ENCODE data around the gene SUFU. TPM values are rescaled to one million over a fixed set of nuclear protein-coding genes. Genes with fewer than 3 reads are reported as not detected.

Gene SUFU
- total RNA-seq, 1 donor from 2014 or later, result 29.4 TPM

DNA sequence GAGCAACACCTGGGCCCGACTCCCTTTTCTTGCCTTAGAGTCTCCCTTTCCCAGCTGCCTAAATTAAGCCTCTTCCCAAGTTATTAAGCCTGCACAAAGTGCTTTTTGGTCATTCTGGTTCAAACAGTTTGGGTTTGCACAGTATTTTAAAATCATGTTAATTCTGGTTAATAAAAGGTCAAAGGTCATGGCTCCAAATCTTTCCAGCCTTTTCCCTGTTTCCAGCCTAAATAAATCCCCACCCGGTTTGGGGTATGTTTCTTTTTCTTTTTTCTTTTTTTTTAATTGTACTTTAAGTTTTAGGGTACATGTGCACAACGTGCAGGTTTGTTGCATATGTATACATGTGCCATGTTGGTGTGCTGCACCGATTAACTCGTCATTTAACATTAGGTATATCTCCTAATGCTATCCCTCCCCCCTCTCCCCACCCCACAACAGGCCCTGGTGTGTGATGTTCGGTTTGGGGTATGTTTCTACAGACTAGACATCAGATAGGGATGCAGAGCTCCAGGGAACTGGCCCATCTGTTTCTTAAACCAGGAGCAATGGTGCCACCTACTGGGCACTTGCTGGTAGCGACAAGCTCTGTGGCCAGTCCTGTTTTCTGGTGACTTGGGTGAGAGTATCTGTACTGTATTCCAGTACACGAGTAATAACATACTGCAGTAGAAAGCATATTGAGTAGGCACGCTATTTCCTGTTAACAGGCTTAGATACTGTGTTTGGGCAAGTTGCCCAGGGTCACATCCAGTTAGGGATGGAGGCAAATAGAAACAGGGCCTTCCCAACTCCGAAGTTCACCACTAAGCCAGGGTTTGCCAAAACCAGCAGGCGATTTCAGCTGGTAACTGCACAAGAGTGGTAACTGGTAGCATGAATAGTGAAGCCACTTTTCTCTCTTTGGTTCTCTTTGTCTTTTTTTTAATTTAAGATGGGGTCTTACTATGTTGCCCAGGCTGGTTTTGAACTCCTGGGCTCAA, 80.0 kb downstream of the SUFU start:
- Mint-ChIP-seq H3K27me3 (no peaks in the 10 kb centered on the region), H3K9me3 (no peaks in the 10 kb centered on the region), H3K27ac (peak overlapping the region; percentile 73), H3K4me3 (peak overlapping the region; percentile 41), H3K4me1 (ENCODE audit: unreplicated experiment) (peaks cover 24% of the 10 kb centered on the region), H3K36me3 (peaks cover 4% of the 10 kb centered on the region)
- TF ChIP-seq, protein P1, sequence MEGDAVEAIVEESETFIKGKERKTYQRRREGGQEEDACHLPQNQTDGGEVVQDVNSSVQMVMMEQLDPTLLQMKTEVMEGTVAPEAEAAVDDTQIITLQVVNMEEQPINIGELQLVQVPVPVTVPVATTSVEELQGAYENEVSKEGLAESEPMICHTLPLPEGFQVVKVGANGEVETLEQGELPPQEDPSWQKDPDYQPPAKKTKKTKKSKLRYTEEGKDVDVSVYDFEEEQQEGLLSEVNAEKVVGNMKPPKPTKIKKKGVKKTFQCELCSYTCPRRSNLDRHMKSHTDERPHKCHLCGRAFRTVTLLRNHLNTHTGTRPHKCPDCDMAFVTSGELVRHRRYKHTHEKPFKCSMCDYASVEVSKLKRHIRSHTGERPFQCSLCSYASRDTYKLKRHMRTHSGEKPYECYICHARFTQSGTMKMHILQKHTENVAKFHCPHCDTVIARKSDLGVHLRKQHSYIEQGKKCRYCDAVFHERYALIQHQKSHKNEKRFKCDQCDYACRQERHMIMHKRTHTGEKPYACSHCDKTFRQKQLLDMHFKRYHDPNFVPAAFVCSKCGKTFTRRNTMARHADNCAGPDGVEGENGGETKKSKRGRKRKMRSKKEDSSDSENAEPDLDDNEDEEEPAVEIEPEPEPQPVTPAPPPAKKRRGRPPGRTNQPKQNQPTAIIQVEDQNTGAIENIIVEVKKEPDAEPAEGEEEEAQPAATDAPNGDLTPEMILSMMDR (conservative IDR thresholded peaks at IDR 0.05), result peak; percentile 95
- peak; percentile 86 for DNase-seq (ENCODE audit: extremely low spot score, unreplicated experiment)

DNA sequence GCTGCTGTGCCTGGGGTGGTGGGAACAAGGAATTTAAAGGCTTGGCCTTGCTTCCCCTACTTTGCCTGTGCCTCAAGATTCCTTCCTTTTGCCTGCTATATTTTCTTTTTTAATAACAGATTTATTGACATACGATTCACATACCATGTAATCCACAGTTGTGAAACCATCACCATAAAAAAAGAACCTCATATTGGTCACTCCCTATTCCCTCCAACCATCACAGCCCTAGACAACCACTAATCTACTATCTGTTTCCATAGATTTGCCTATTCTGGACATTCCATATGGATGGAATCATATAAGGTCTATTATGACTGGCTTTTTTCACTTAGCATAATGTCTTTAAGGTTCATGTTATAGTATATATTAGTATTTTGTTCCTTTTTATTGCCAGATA, 81.3 kb downstream of the SUFU start:
- H3K9me3 Mint-ChIP-seq, result no peaks in the 10 kb centered on the region
- peaks cover 12% of the 10 kb centered on the region for H3K4me1 Mint-ChIP-seq (ENCODE audit: unreplicated experiment)
- H3K36me3 Mint-ChIP-seq, result peaks cover 4% of the 10 kb centered on the region
- no peak overlapping the region for H3K27ac Mint-ChIP-seq
- TF ChIP-seq, protein P1 (conservative IDR thresholded peaks at IDR 0.05), result no peak
- no peak for DNase-seq (ENCODE audit: extremely low spot score, unreplicated experiment)
- no peaks in the 10 kb centered on the region for H3K27me3 Mint-ChIP-seq
- no peak overlapping the region for H3K4me3 Mint-ChIP-seq

DNA sequence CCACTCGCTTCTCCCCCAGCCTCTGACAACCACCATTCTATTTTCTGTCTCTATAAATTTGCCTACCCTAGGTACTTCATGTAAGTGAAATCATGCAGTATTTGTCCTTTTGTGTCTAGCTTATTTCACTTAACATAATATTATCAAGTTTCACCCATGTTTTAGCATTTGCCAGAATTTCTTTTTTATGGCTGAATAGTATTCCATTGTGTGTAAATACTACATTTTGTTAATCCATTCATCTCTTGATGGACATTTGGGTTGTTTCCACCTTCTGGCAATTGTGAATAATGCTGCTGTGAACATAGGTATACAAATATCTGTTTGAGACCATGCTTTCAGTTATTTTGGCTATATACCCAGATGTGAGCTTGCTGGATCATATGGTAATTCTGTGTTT, 83.1 kb downstream of the SUFU start:
- Mint-ChIP-seq H3K27ac (no peak overlapping the region), H3K4me3 (no peak overlapping the region), H3K9me3 (no peaks in the 10 kb centered on the region), H3K36me3 (peaks cover 4% of the 10 kb centered on the region), H3K27me3 (no peaks in the 10 kb centered on the region), H3K4me1 (ENCODE audit: unreplicated experiment) (peaks cover 10% of the 10 kb centered on the region)
- TF ChIP-seq, protein P1 (conservative IDR thresholded peaks at IDR 0.05), result no peak
- DNase-seq (ENCODE audit: extremely low spot score, unreplicated experiment), result no peak

DNA sequence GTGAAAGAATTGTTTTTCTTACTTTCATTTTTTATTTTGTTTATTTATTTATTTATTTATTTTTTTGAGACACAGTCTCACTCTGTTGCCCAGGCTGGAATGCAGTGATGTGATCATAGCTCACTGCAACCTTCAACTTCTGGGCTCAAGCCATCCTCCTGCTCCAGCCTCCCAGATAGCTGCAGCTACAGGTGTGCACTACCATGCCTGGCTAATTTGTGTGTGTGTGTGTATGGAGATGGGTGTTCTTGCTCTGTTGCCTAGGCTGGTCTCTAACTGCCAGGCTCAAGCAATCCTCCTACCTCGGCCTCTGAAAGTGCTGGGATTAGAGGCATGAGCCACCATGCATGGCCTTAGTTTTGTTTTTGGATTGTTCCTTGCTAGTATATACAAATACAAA, 85.1 kb downstream of the SUFU start:
- TF ChIP-seq, protein P1 (conservative IDR thresholded peaks at IDR 0.05), result no peak
- no peaks in the 10 kb centered on the region for H3K27me3 Mint-ChIP-seq
- DNase-seq (ENCODE audit: extremely low spot score, unreplicated experiment), result no peak
- no peaks in the 10 kb centered on the region for H3K9me3 Mint-ChIP-seq
- H3K4me3 Mint-ChIP-seq, result no peak overlapping the region
- H3K36me3 Mint-ChIP-seq, result peaks cover 4% of the 10 kb centered on the region
- H3K27ac Mint-ChIP-seq, result no peak overlapping the region
- peaks cover 6% of the 10 kb centered on the region for H3K4me1 Mint-ChIP-seq (ENCODE audit: unreplicated experiment)

DNA sequence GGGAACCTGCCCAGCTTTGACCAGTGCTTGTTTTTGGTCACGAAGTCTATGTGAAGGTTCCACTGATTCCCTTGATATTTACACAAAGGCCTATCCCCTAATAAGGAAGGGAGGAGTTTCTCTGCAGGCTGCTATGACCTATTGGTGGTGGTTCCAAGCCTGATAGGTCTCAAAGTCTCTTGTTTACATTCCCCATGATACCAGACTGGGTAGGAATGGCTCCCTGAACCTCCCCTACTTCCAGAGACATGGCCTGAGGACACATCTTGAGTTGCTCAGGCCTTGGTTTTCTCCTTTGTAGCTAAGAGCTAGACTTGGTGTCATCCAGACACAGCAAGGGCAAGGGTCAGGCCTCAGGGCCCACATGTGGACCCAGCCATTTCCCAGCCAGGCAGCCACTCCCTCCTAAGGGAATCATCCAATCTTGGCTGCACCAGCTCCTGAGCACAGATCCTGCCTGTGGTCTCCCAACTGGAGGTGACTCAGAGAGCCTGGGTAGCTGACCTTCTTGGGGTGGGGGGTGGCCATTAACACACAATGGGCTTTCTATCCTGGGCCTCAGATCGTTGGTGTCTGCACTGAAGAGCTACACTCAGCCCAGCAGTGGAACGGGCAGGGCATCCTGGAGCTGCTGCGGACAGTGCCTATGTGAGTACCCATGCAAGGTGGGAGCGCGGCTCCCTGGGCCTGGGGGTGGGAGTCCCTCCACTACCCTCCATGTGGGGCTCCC, 89.5 kb downstream of the SUFU start:
- H3K4me1 Mint-ChIP-seq (ENCODE audit: unreplicated experiment), result peaks cover 10% of the 10 kb centered on the region
- TF ChIP-seq, protein P1 (conservative IDR thresholded peaks at IDR 0.05), result no peak
- H3K9me3 Mint-ChIP-seq, result no peaks in the 10 kb centered on the region
- H3K36me3 Mint-ChIP-seq, result peaks cover 3% of the 10 kb centered on the region
- DNase-seq (ENCODE audit: extremely low spot score, unreplicated experiment), result no peak
- H3K27me3 Mint-ChIP-seq, result no peaks in the 10 kb centered on the region
- no peak overlapping the region for H3K27ac Mint-ChIP-seq
- no peak overlapping the region for H3K4me3 Mint-ChIP-seq

All from type B pancreatic cell (in vitro differentiated cells).